ENCODE measurements around the gene MGME1.

MGME1 gene

GRCh38 chr20:17966432-17967310 is 2.1 kb upstream of the MGME1 start:
- Histone ChIP-seq H3K4me3 (ENCODE audit: control insufficient read depth in 1 of 7, extremely low read depth in 1 of 7, insufficient read depth in 4 of 7, low read depth in 2 of 7, low read length in 6 of 7) (peak overlapping the region in 6 of 7 experiments; percentile 88 to 99 (median 94)), H3K27ac (ENCODE audit: insufficient read depth in 1 of 2, low read depth in 1 of 2, low read length in 2 of 2, poor library complexity in 1 of 2, severe bottlenecking in 2 of 2) (peak overlapping the region; percentile 93 to 97), H3K9me3 (ENCODE audit: control extremely low read depth in 1 of 5, control insufficient read depth in 4 of 5, insufficient read depth in 2 of 5, low read depth in 1 of 5, low read length in 4 of 5) (no peaks in the 10 kb centered on the region), H3K27me3 (replicated peaks in 2 of 5; ENCODE audit: control insufficient read depth in 4 of 5, insufficient read depth in 5 of 5, low read length in 4 of 5) (no peaks in the 10 kb centered on the region), H3K4me1 (ENCODE audit: control extremely low read depth in 1 of 4, control insufficient read depth in 4 of 4, insufficient read depth in 4 of 4, low read length in 3 of 4) (peaks cover 41 to 79% (median 64%) of the 10 kb centered on the region in 4 experiments), H3K36me3 (ENCODE audit: control insufficient read depth in 4 of 4, insufficient read depth in 4 of 4, low read length in 3 of 4) (peaks cover 0 to 32% (median under 1%) of the 10 kb centered on the region in 4 experiments)
- POLR2A ChIA-PET: interaction anchor here (0.6 to 2.1 kb wide), 4 partner anchors 8 to 354 kb away, joined by 3 to 10 read pairs (median 4); no protein-coding TSS in a partner anchor
- CTCF ChIA-PET: interaction anchor here (1.0 to 5.6 kb wide), 8 partner anchors 8 to 284 kb away, joined by 3 to 30 read pairs (median 6); no protein-coding TSS in a partner anchor
- peak; percentile 54 to 74 (median 66) for DNase-seq
- WGBS (ENCODE audit: insufficient coverage): 0% methylated on average over 2 of the region's 9 CpGs

- Histone ChIP-seq H3K27me3 (replicated peaks in 2 of 5; ENCODE audit: control insufficient read depth in 4 of 5, insufficient read depth in 5 of 5, low read length in 4 of 5) (no peaks in the 10 kb centered on the region), H3K9me3 (ENCODE audit: control extremely low read depth in 1 of 5, control insufficient read depth in 4 of 5, insufficient read depth in 2 of 5, low read depth in 1 of 5, low read length in 4 of 5) (no peaks in the 10 kb centered on the region), H3K4me3 (ENCODE audit: control insufficient read depth in 1 of 7, extremely low read depth in 1 of 7, insufficient read depth in 4 of 7, low read depth in 2 of 7, low read length in 6 of 7) (peak overlapping the region; percentile 88 to 99 (median 92)), H3K27ac (ENCODE audit: insufficient read depth in 1 of 2, low read depth in 1 of 2, low read length in 2 of 2, poor library complexity in 1 of 2, severe bottlenecking in 2 of 2) (peak overlapping the region; percentile 93 to 97), H3K4me1 (ENCODE audit: control extremely low read depth in 1 of 4, control insufficient read depth in 4 of 4, insufficient read depth in 4 of 4, low read length in 3 of 4) (peaks cover 40 to 81% (median 61%) of the 10 kb centered on the region in 4 experiments), H3K36me3 (ENCODE audit: control insufficient read depth in 4 of 4, insufficient read depth in 4 of 4, low read length in 3 of 4) (peaks cover 0 to 29% (median under 1%) of the 10 kb centered on the region in 4 experiments)
- POLR2A ChIA-PET: interaction anchor here (0.6 to 2.1 kb wide), 4 partner anchors 9 to 27 kb away, joined by 3 to 10 read pairs (median 4); no protein-coding TSS in a partner anchor
- WGBS (ENCODE audit: insufficient coverage): 0% methylated on average over 30 of the region's 41 CpGs
- DNase-seq: peak in 1 of 3 donors; percentile 30
- CTCF ChIA-PET: interaction anchor here (0.5 to 5.6 kb wide), 5 partner anchors 9 to 331 kb away, joined by 3 to 30 read pairs (median 9); no protein-coding TSS in a partner anchor
Observed at GRCh38 chr20:17967521-17968365, 1.1 kb upstream of the MGME1 start.

- Histone ChIP-seq H3K27ac (ENCODE audit: insufficient read depth in 1 of 2, low read depth in 1 of 2, low read length in 2 of 2, poor library complexity in 1 of 2, severe bottlenecking in 2 of 2) (peak overlapping the region; percentile 93 to 97), H3K4me3 (ENCODE audit: control insufficient read depth in 1 of 7, extremely low read depth in 1 of 7, insufficient read depth in 4 of 7, low read depth in 2 of 7, low read length in 6 of 7) (peak overlapping the region; percentile 81 to 99 (median 92)), H3K36me3 (ENCODE audit: control insufficient read depth in 4 of 4, insufficient read depth in 4 of 4, low read length in 3 of 4) (peaks cover 0 to 14% (median 0%) of the 10 kb centered on the region in 4 experiments), H3K27me3 (replicated peaks in 2 of 5; ENCODE audit: control insufficient read depth in 4 of 5, insufficient read depth in 5 of 5, low read length in 4 of 5) (no peaks in the 10 kb centered on the region), H3K4me1 (ENCODE audit: control extremely low read depth in 1 of 4, control insufficient read depth in 4 of 4, insufficient read depth in 4 of 4, low read length in 3 of 4) (peaks cover 35 to 74% (median 54%) of the 10 kb centered on the region in 4 experiments), H3K9me3 (ENCODE audit: control extremely low read depth in 1 of 5, control insufficient read depth in 4 of 5, insufficient read depth in 2 of 5, low read depth in 1 of 5, low read length in 4 of 5) (no peaks in the 10 kb centered on the region)
- ChIA-PET POLR2A (interaction anchor here (1.2 kb wide), 1 partner anchor 24 kb away, joined by 3 read pairs; no protein-coding TSS in a partner anchor), CTCF (interaction anchor here (0.8 to 5.6 kb wide), 8 partner anchors 10 to 464 kb away, joined by 3 to 30 read pairs (median 6); no protein-coding TSS in a partner anchor)
- WGBS (ENCODE audit: insufficient coverage): under 1% methylated on average over 17 of the region's 28 CpGs
- DNase-seq: peak in 1 of 3 donors; percentile 54
Observed at GRCh38 chr20:17969278-17969883, 563 bp downstream of the MGME1 start.

GRCh38 chr20:17969884-17970409 is 1.1 kb downstream of the MGME1 start:
- H3K4me1 ChIP-seq (ENCODE audit: control extremely low read depth in 1 of 4, control insufficient read depth in 4 of 4, insufficient read depth in 4 of 4, low read length in 3 of 4): peaks cover 29 to 68% (median 49%) of the 10 kb centered on the region in 4 experiments
- H3K36me3 ChIP-seq (ENCODE audit: control insufficient read depth in 4 of 4, insufficient read depth in 4 of 4, low read length in 3 of 4): peaks cover 0 to 9% (median 0%) of the 10 kb centered on the region in 4 experiments
- no peaks in the 10 kb centered on the region for H3K27me3 ChIP-seq (replicated peaks in 2 of 5; ENCODE audit: control insufficient read depth in 4 of 5, insufficient read depth in 5 of 5, low read length in 4 of 5)
- peak; percentile 80 to 93 (median 93) for DNase-seq
- 0% methylated on average over 7 of the region's 9 CpGs for WGBS (ENCODE audit: insufficient coverage)
- peak overlapping the region; percentile 27 to 99 (median 92) for H3K4me3 ChIP-seq (ENCODE audit: control insufficient read depth in 1 of 7, extremely low read depth in 1 of 7, insufficient read depth in 4 of 7, low read depth in 2 of 7, low read length in 6 of 7)
- POLR2A ChIA-PET: no interaction called here
- no peaks in the 10 kb centered on the region for H3K9me3 ChIP-seq (ENCODE audit: control extremely low read depth in 1 of 5, control insufficient read depth in 4 of 5, insufficient read depth in 2 of 5, low read depth in 1 of 5, low read length in 4 of 5)
- H3K27ac ChIP-seq (ENCODE audit: insufficient read depth in 1 of 2, low read depth in 1 of 2, low read length in 2 of 2, poor library complexity in 1 of 2, severe bottlenecking in 2 of 2): peak overlapping the region; percentile 56 to 97
- CTCF ChIA-PET: interaction anchor here (0.8 to 5.6 kb wide), 8 partner anchors 10 to 465 kb away, joined by 3 to 30 read pairs (median 6); no protein-coding TSS in a partner anchor

- POLR2A ChIA-PET: interaction anchor here (1.1 kb wide), 1 partner anchor 16 kb away, joined by 3 read pairs; no protein-coding TSS in a partner anchor
- Histone ChIP-seq H3K27ac (ENCODE audit: insufficient read depth in 1 of 2, low read depth in 1 of 2, low read length in 2 of 2, poor library complexity in 1 of 2, severe bottlenecking in 2 of 2) (peak overlapping the region; percentile 23 to 97), H3K36me3 (ENCODE audit: control insufficient read depth in 4 of 4, insufficient read depth in 4 of 4, low read length in 3 of 4) (peaks cover 0 to 14% (median 4%) of the 10 kb centered on the region in 4 experiments), H3K4me3 (ENCODE audit: control insufficient read depth in 1 of 7, extremely low read depth in 1 of 7, insufficient read depth in 4 of 7, low read depth in 2 of 7, low read length in 6 of 7) (peak overlapping the region in 6 of 7 experiments; percentile 70 to 99 (median 93)), H3K9me3 (ENCODE audit: control extremely low read depth in 1 of 5, control insufficient read depth in 4 of 5, insufficient read depth in 2 of 5, low read depth in 1 of 5, low read length in 4 of 5) (no peaks in the 10 kb centered on the region), H3K27me3 (replicated peaks in 2 of 5; ENCODE audit: control insufficient read depth in 4 of 5, insufficient read depth in 5 of 5, low read length in 4 of 5) (no peaks in the 10 kb centered on the region), H3K4me1 (ENCODE audit: control extremely low read depth in 1 of 4, control insufficient read depth in 4 of 4, insufficient read depth in 4 of 4, low read length in 3 of 4) (peaks cover 26 to 53% (median 37%) of the 10 kb centered on the region in 4 experiments)
- 77% methylated on average over 7 of the region's 7 CpGs for WGBS (ENCODE audit: insufficient coverage)
- DNase-seq: no peak
- CTCF ChIA-PET: interaction anchor here (1.0 to 2.3 kb wide), 4 partner anchors 8 to 24 kb away, joined by 3 to 8 read pairs (median 4); no protein-coding TSS in a partner anchor
Observed at GRCh38 chr20:17971300-17972013, 2.6 kb downstream of the MGME1 start.

Measured in common myeloid progenitor, CD34-positive (primary cell).